ENCODE results near the gene AGAP1.

GRCh38 chr2:235505181-235505741, 11.4 kb downstream of the AGAP1 start:
- TF ChIP-seq CTCF (IDR thresholded peaks at IDR 0.05), result no peak
- no peak for TF ChIP-seq EZH2 (IDR thresholded peaks at IDR 0.05)

Data from neural progenitor cell (in vitro differentiated cells).